HEK293T (cell line): ENCODE results near the gene THRB.

Source experiments
- ELF4 ChIP-seq: fragments of 450-650 bp; IDR thresholded peaks from 2 replicates; pipeline ENCODE4 v1.6.1; 2017; ENCODE audit warnings: antibody characterized with exemption
- FOXA1 ChIP-seq: fragments of 450-650 bp; IDR thresholded peaks from 2 replicates; pipeline ENCODE4 v1.6.1; 2016; ENCODE audit warnings: mild to moderate bottlenecking
- FOXK2 ChIP-seq: fragments of 450-650 bp; IDR thresholded peaks from 2 replicates; pipeline ENCODE4 v1.6.1; 2016; ENCODE audit warnings: mild to moderate bottlenecking
- FOXM1 ChIP-seq: fragments of 450-650 bp; IDR thresholded peaks from 2 replicates; pipeline ENCODE4 v1.6.1; 2017; ENCODE audit warnings: mild to moderate bottlenecking, borderline replicate concordance
- HDGF ChIP-seq: fragments of 450-650 bp; IDR thresholded peaks from 2 replicates; pipeline ENCODE4 v1.6.1; 2017; ENCODE audit warnings: antibody characterized with exemption, borderline replicate concordance
- PKNOX1 ChIP-seq: fragments of 450-650 bp; IDR thresholded peaks from 2 replicates; pipeline ENCODE4 v1.6.1; 2016
- TARDBP ChIP-seq: fragments of 450-650 bp; IDR thresholded peaks from 2 replicates; pipeline ENCODE4 v1.6.1; 2016
- ZNF384 ChIP-seq: fragments of 450-650 bp; IDR thresholded peaks from 2 replicates; pipeline ENCODE4 v1.6.1; 2016

- TF ChIP-seq HDGF (no peak), TARDBP (no peak), FOXA1 (no peak), FOXM1 (no peak), PKNOX1 (no peak), ZNF384 (no peak), FOXK2 (no peak), ELF4 (no peak)
These were observed 407.8 kb downstream of the THRB start for GRCh38 chr3:24086617-24087404.
